Erythroblast (primary cell): ENCODE measurements around the gene CDX2.

Source experiments
- GATA1 ChIP-seq: IDR thresholded peaks from 2 replicates; pipeline ENCODE4 v1.6.1; 2011; ENCODE audit warnings: low read depth, mild to moderate bottlenecking, control low read depth, low read length, moderate library complexity
- POLR2A ChIP-seq: IDR thresholded peaks from 2 replicates; pipeline ENCODE4 v1.6.1; 2011; ENCODE audit warnings: mild to moderate bottlenecking, low read length

DNA sequence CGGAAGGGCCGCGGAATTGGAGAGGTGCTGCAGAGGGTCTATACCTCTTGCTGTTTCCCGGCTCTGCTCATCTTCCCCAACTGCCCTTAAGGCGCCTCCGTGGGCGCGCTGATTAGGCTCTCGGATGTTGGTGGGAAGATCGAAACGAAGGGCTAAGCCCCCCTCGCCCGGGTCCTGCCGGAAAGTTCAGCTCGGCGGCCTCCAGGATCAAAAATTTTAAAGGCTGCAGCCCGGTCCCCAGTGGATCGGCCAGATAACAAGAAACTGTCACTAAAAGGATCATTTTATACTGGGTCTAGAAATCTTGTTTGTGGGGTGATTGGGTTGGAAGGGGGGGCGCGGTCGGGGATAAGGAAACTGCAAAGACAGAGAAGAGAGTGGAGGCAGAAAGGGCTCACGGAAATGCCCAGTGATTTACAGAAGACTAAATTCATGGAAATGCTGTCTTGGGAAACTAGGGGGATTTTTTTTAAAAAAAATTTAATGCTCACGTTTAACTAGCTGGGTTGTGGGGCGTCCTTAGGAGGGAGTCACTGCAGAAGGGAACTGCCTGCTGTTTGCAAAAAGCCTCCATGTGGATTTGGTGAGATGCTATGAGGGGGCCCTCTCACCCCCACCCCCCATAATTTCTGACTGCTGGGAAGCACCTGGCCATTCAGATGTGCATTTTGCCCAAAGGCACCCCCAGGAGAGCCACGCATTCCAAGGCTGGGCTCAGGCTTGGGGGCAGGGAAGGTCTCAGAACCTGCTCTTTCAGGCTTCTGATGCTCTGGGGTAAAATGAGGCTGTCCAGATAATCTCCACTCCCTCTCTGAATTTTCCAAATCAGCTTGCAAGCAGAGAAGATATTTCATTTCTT is 7.7 kb downstream of the CDX2 start:
- no peak for TF ChIP-seq POLR2A
- no peak for TF ChIP-seq GATA1
